GM12864 (cell line): Measurements from ENCODE around the gene OTP.

Experiments used
- DNase-seq: peaks from one replicate; pipeline ENCODE4 v3.0.0-alpha.2; 2011; ENCODE audit warnings: low read depth
- H3K4me3 ChIP-seq: 2 replicates; pipeline ENCODE4 v1.5.1; 2011; ENCODE audit warnings: mild to moderate bottlenecking, low read depth, low read length, control low read depth
- CTCF ChIP-seq: IDR thresholded peaks from 2 replicates; pipeline ENCODE4 v1.5.1; 2011; ENCODE audit warnings: low read depth, mild to moderate bottlenecking, moderate library complexity, low read length, control low read depth, inconsistent platforms; ENCODE audit errors: missing control alignments

Gene OTP

GRCh38 chr5:77640589-77641396 lies 2.3 kb upstream of the OTP start:
- no peak for TF ChIP-seq CTCF
- H3K4me3 ChIP-seq, result no peak overlapping the region

GRCh38 chr5:77638763-77639671 lies 504 bp upstream of the OTP start:
- no peak overlapping the region for H3K4me3 ChIP-seq
- no peak for DNase-seq
- TF ChIP-seq CTCF, result no peak

More at GRCh38 chr5:77640589-77641396, 2.3 kb upstream of the OTP start:
- no peak for DNase-seq

- no peak for TF ChIP-seq CTCF
- DNase-seq, result no peak
- no peak overlapping the region for H3K4me3 ChIP-seq
Observed at GRCh38 chr5:77637170-77637997, 1.1 kb downstream of the OTP start.

GRCh38 chr5:77636641-77637169 lies 1.8 kb downstream of the OTP start:
- no peak overlapping the region for H3K4me3 ChIP-seq
- TF ChIP-seq CTCF, result no peak
- DNase-seq, result no peak

GRCh38 chr5:77635917-77636640 lies 2.4 kb downstream of the OTP start:
- no peak overlapping the region for H3K4me3 ChIP-seq

More at GRCh38 chr5:77635917-77636640, 2.4 kb downstream of the OTP start:
- no peak for DNase-seq
- no peak for TF ChIP-seq CTCF
